Measurements from ENCODE around the gene ELAVL4. TPM values are rescaled to one million over a fixed set of nuclear protein-coding genes. Genes with fewer than 3 reads are reported as not detected.

ELAVL4 gene
- total RNA-seq, 1 experiment from 2014 or later, result not detected

DNA sequence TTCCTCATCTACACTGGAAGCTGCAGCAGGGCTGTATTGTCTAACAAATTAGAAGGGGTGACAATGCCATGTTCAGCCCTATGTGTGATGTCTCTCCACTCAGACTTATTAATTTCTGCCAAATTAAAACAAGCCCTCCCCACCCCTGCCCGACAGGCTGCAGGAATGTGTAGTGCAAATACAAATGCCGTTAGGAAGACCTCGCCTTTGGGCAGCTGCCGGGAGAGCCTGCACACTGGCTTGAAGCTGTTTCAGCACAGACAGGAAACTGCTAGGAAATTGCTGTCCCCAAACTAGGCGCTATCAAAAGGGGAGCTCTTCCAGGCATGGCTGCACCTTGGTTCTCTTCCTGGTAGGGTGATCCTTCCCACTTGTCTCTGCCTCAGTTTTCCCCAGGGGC is 135.2 kb downstream of the ELAVL4 start:
- RAD21 ChIA-PET (ENCODE audit: low non-redundant PET in 1 of 2, low total read pairs in 2 of 2, uncharacterized antibody in 2 of 2, unreplicated experiment in 2 of 2), result no interaction called here
- Histone ChIP-seq H3K4me3 (replicated peaks in 1 of 2; ENCODE audit: low read depth in 1 of 2, low read length in 2 of 2) (no peak overlapping the region), H2AFZ (ENCODE audit: low read depth, low read length, poor library complexity, severe bottlenecking) (no peak overlapping the region), H3K4me1 (ENCODE audit: control insufficient read depth in 1 of 2, insufficient read depth in 2 of 2, low read length in 2 of 2) (no peaks in the 10 kb centered on the region), H3K27ac (ENCODE audit: low read depth, low read length) (no peak overlapping the region), H3K36me3 (ENCODE audit: control insufficient read depth in 1 of 2, insufficient read depth in 2 of 2, low read length in 2 of 2) (no peaks in the 10 kb centered on the region), H3K9me2 (ENCODE audit: insufficient read depth) (no peaks in the 10 kb centered on the region), H3K9me3 (ENCODE audit: control insufficient read depth in 1 of 2, insufficient read depth in 1 of 2, low read depth in 1 of 2, low read length in 2 of 2) (no peaks in the 10 kb centered on the region), H3K27me3 (ENCODE audit: insufficient read depth, low read length) (0 out of 2 replicates have a peak, but pooled peaks cover 3% of the 10 kb centered on the region), H3K9ac (ENCODE audit: low read length) (no peak overlapping the region), H4K20me1 (ENCODE audit: insufficient read depth) (no peaks in the 10 kb centered on the region; the same call in 1 of the 2 replicates), H3K79me2 (ENCODE audit: insufficient read depth, low read length) (no peaks in the 10 kb centered on the region), H3K4me2 (ENCODE audit: low read length) (no peak overlapping the region)
- CTCF ChIA-PET, result no interaction called here
- DNase-seq (ENCODE audit: low read depth, low spot score), result no peak
- no peak for ATAC-seq
- no peak for TF ChIP-seq JUND (IDR thresholded peaks at IDR 0.05)
- no peak for TF ChIP-seq SRF (IDR thresholded peaks at IDR 0.05; ENCODE audit: low read depth)
- TF ChIP-seq, protein P1, sequence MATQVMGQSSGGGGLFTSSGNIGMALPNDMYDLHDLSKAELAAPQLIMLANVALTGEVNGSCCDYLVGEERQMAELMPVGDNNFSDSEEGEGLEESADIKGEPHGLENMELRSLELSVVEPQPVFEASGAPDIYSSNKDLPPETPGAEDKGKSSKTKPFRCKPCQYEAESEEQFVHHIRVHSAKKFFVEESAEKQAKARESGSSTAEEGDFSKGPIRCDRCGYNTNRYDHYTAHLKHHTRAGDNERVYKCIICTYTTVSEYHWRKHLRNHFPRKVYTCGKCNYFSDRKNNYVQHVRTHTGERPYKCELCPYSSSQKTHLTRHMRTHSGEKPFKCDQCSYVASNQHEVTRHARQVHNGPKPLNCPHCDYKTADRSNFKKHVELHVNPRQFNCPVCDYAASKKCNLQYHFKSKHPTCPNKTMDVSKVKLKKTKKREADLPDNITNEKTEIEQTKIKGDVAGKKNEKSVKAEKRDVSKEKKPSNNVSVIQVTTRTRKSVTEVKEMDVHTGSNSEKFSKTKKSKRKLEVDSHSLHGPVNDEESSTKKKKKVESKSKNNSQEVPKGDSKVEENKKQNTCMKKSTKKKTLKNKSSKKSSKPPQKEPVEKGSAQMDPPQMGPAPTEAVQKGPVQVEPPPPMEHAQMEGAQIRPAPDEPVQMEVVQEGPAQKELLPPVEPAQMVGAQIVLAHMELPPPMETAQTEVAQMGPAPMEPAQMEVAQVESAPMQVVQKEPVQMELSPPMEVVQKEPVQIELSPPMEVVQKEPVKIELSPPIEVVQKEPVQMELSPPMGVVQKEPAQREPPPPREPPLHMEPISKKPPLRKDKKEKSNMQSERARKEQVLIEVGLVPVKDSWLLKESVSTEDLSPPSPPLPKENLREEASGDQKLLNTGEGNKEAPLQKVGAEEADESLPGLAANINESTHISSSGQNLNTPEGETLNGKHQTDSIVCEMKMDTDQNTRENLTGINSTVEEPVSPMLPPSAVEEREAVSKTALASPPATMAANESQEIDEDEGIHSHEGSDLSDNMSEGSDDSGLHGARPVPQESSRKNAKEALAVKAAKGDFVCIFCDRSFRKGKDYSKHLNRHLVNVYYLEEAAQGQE (IDR thresholded peaks at IDR 0.05; ENCODE audit: low read depth), result no peak
- TF ChIP-seq RAD21 (IDR thresholded peaks at IDR 0.05; ENCODE audit: low read depth), result no peak
- TF ChIP-seq ZNF274 (IDR thresholded peaks at IDR 0.05; ENCODE audit: low read depth, low read length), result no peak
- TF ChIP-seq, protein P2, sequence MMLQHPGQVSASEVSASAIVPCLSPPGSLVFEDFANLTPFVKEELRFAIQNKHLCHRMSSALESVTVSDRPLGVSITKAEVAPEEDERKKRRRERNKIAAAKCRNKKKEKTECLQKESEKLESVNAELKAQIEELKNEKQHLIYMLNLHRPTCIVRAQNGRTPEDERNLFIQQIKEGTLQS (IDR thresholded peaks at IDR 0.05), result no peak
- TF ChIP-seq ELF1 (IDR thresholded peaks at IDR 0.05; ENCODE audit: borderline replicate concordance, low read depth), result no peak
- TF ChIP-seq SIN3A (IDR thresholded peaks at IDR 0.05; ENCODE audit: low read depth), result no peak
- TF ChIP-seq EZH2 (IDR thresholded peaks at IDR 0.05), result no peak
- TF ChIP-seq, protein P3, sequence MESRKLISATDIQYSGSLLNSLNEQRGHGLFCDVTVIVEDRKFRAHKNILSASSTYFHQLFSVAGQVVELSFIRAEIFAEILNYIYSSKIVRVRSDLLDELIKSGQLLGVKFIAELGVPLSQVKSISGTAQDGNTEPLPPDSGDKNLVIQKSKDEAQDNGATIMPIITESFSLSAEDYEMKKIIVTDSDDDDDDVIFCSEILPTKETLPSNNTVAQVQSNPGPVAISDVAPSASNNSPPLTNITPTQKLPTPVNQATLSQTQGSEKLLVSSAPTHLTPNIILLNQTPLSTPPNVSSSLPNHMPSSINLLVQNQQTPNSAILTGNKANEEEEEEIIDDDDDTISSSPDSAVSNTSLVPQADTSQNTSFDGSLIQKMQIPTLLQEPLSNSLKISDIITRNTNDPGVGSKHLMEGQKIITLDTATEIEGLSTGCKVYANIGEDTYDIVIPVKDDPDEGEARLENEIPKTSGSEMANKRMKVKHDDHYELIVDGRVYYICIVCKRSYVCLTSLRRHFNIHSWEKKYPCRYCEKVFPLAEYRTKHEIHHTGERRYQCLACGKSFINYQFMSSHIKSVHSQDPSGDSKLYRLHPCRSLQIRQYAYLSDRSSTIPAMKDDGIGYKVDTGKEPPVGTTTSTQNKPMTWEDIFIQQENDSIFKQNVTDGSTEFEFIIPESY (IDR thresholded peaks at IDR 0.05; ENCODE audit: extremely low read depth, insufficient replicate concordance, low read length), result no peak
- no peak for TF ChIP-seq TCF7L2 (IDR thresholded peaks at IDR 0.05; ENCODE audit: borderline replicate concordance, extremely low read depth, insufficient read depth, insufficient read length)
- TF ChIP-seq EGR1 (IDR thresholded peaks at IDR 0.05; ENCODE audit: low read depth), result no peak
- TF ChIP-seq, protein P4, sequence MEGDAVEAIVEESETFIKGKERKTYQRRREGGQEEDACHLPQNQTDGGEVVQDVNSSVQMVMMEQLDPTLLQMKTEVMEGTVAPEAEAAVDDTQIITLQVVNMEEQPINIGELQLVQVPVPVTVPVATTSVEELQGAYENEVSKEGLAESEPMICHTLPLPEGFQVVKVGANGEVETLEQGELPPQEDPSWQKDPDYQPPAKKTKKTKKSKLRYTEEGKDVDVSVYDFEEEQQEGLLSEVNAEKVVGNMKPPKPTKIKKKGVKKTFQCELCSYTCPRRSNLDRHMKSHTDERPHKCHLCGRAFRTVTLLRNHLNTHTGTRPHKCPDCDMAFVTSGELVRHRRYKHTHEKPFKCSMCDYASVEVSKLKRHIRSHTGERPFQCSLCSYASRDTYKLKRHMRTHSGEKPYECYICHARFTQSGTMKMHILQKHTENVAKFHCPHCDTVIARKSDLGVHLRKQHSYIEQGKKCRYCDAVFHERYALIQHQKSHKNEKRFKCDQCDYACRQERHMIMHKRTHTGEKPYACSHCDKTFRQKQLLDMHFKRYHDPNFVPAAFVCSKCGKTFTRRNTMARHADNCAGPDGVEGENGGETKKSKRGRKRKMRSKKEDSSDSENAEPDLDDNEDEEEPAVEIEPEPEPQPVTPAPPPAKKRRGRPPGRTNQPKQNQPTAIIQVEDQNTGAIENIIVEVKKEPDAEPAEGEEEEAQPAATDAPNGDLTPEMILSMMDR (IDR thresholded peaks at IDR 0.05 in 2 of 3, conservative IDR thresholded peaks at IDR 0.05 in 1 of 3; ENCODE audit: borderline replicate concordance in 1 of 3, insufficient read depth in 1 of 3, low read depth in 2 of 3, low read length in 2 of 3), result no peak
- no peak for TF ChIP-seq CBX3 (IDR thresholded peaks at IDR 0.05; ENCODE audit: low read depth)
- no peak for TF ChIP-seq SP1 (IDR thresholded peaks at IDR 0.05; ENCODE audit: low read depth)
- no peak for TF ChIP-seq POLR2A (IDR thresholded peaks at IDR 0.05; ENCODE audit: borderline replicate concordance, extremely low read depth, insufficient read depth, insufficient read length)
- TF ChIP-seq ZFX (IDR thresholded peaks at IDR 0.05), result no peak
- BruUV-seq (replicated peaks), result no TSS peak
- intact Hi-C loops (cut with micrococcal nuclease), result no loop called here
- POLR2A ChIA-PET, result no interaction called here

Data from HCT116 (cell line).